ENCODE results near the gene LHX4.
"Not testable (repeated sequence)": the region's sequence is repeated elsewhere in the genome, so short reads cannot be mapped to it uniquely, and the experiment has no call there.

Gene LHX4

GRCh38 chr1:180198196-180198595 lies 31.9 kb upstream of the LHX4 start:
- DNase-seq: no peak

DNA sequence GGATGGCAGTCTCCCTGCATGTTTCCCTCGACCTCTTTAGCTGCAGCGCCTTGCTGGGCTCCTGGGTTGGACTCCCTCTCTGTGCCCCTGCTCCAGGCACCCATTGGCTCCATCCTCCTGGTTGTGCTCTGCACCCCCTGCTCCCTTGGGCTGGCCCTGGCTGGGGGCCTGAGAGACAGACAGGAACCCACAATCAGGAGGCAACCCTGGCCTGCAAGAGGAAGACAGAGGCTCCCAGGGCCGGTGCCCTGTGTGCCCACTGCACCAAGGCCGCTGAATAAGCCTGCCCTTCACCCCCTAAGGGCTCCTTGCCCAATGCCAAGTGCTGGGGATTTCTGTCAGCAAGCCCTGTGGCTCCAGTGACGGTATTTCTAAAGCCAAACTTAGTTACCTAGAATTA lies 31.5 kb upstream of the LHX4 start:
- DNase-seq: no peak

- DNase-seq: no peak
Observed at GRCh38 chr1:180199018-180199417, 31.0 kb upstream of the LHX4 start.

DNA sequence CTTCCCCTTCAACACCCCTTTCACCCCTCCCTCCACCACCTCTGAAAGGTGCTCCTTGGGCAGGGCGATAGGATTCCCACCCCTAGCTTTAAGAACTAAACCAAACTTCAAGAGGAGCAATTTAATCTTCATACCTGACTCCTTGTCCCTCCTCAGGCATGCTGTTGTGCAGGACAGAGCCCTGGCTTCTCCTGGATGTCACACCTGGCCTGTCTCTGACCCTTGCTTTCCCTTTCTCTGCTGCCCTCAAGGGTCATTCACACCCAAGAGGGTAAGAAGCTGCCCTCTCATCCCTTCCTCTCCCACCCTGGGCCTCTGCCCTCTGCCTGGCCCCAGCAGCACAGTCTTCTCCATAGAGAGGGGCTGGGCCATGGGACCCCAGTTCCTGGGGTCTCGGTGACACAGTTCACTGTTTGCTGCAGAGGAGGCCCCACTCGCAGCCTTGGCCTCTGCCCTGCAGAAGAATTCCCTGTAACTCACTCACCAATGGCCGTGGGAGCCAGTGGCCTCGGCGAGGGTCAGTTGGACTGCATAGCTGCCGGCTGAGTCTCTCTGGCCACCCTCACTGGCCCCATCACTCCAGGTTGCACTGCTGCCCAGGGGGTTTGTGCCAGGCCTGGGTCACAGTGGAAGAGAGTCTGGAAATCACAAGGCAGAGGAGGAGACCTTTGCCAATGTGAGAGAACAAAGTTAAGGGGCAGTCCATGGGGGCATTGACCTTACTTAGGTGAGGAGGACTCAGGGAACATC lies 28.4 kb upstream of the LHX4 start:
- DNase-seq: no peak

DNA sequence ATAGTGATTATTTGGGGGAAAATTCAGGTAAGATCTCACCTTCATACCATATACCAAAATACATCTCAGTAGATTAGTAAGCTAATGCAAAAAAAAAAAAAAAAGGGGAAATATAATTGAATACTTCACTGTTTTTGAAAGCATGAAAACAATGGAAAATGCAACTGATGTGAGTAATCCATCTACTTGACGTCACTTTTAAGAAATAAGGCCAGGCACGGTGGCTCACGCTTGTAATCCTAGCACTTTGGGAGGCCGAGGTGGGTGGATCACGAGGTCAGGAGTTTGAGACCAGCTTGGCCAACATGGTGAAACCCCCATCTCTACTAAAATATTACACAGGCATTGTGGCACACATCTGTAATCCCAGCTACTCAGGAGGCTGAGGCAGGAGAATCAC lies 27.5 kb upstream of the LHX4 start:
- not testable (repeated sequence) for DNase-seq

DNA sequence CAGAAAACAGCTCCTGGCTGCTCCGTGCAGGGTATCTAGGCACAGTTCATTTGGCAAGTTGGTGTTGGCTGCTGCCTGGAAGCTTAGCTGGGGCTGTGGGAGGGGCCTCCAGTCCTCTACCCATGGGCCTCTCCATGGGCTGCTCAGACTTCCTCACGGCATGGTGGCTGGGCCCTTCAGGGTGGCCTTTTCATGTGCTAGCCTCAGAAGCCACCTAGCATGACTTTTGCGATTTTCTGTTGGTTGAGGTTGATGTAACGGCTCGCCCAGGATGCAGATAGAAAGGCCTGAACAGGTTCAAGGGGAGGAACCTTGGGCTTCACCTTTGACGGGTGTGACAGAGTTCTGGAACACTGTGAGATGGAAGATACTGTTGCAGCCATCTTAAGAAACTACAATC lies 25.8 kb upstream of the LHX4 start:
- DNase-seq: no peak

- DNase-seq: no peak
Observed at GRCh38 chr1:180206581-180206980, 23.5 kb upstream of the LHX4 start.

GRCh38 chr1:180208264-180208663 lies 21.8 kb upstream of the LHX4 start:
- no peak for DNase-seq

DNA sequence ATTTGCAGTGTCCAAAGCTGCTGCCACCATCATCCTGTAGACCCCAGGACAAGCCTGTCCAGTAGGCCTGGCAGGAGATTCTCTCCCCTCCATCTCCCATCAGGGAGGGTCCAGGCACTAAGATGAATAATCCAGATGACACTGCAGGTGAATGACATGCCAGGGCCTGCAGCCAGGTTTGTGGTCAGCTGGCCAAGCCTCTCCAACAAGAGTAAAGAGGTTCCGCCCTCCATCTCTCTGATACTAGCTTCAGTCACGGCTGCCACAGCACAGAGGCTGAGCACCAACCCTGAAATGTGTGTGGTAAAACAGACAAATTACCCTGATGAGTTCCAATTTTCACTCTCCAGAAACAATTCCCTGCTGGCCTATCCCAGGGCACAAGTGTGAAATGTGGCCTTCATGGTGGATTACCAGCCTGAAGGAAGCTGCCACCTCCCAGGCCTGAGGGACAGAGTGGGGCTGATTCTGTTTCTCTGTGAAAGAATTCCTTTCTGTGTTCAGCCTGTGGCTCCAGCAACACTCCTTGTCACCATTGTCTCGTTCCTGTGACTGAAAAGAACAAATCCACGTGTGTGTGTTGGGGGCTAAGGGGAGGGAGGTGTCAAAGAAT lies 19.9 kb upstream of the LHX4 start:
- DNase-seq: no peak

- DNase-seq: no peak
Observed at GRCh38 chr1:180211156-180211859, 18.8 kb upstream of the LHX4 start.

DNA sequence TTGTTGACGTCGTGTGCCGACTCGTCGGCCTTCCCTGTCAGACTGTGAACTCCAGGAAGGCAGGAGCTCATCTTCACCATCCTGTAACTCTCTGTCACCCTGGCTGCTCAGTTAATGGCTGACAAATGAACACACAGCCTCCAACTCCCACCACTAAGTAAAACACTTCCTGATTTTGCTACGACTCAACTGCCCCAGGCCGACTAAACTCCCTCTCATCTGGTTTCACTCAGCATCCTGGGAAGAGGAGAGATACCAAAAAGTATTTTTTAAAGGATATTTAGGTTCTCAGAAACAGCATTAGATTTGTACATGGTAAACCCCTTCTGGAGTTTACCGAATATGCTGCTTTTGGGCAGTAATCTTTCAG lies 18.2 kb upstream of the LHX4 start:
- no peak for DNase-seq

DNA sequence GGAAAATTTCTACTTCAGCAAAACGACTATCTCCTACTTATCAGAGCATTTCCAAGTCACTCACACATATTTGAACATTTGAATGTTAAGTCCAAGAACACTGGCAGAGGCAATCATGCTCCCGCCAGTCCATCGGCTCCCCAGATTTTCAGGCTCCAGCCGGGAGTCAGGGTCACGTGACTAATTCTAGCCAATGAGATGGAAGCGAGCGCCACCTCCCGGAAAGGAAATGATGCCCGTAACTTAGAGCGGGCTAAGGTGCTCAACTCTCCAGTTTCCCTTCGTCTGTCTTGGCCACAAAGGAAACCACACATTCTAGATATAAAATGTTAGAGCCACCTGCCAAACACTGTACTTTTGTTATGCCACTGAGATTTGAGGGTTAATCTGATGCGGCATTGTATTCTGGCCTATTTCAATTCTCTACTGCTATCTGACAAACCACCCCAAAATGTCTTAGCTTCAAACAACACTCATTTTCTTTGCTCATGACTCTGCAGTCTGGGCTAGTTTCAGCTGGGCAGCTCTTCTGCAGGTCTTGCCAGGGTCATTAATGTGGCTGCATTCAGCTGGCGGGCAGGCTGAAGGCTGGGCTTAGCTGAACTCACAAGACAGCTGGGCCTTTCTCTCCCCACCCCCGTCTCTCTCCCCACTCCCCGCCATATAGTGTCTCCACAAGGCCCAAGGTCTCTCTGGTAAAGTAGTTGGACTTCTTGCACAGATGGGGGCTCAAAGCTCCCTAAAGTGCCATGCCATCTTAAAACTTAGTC lies 16.5 kb upstream of the LHX4 start:
- peak; percentile 58 for DNase-seq

DNA sequence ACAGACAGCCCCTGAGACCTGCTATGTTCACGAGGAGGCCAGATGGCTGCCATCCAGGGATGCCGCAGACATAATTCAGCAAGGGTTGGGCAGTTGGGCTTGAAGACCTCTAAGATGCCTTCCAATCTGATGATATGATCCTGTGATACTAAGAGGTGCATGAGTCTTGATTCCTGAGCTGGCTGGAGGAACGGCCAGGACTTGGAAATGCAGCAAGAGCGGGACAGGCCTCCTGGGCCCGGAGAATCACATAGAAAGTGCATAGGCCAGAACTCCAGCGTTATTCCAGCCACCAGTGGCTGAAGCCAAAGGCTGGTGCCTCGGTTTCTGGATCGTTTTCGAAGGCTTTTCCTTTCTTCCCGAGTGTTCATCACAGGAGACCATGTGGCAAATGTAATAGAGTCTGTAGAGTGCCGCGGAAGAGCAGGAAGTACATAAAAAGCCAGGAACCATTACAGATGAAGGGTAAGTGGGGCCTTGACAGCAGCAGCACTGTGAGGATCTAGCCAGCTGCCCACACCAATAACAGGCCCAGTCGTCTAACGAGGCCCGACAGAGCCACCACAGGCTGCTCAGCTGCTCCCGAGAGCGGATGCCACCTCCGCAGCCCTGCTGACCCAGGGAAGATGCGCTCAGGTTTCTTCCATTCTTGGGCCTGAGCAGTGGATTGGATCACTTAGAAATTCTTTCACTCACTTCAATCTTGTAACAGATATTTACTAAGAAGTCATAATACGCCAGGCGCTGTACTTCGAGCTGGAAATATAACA lies 14.0 kb upstream of the LHX4 start:
- no peak for DNase-seq

GRCh38 chr1:180217006-180217405 lies 13.1 kb upstream of the LHX4 start:
- DNase-seq: no peak

DNA sequence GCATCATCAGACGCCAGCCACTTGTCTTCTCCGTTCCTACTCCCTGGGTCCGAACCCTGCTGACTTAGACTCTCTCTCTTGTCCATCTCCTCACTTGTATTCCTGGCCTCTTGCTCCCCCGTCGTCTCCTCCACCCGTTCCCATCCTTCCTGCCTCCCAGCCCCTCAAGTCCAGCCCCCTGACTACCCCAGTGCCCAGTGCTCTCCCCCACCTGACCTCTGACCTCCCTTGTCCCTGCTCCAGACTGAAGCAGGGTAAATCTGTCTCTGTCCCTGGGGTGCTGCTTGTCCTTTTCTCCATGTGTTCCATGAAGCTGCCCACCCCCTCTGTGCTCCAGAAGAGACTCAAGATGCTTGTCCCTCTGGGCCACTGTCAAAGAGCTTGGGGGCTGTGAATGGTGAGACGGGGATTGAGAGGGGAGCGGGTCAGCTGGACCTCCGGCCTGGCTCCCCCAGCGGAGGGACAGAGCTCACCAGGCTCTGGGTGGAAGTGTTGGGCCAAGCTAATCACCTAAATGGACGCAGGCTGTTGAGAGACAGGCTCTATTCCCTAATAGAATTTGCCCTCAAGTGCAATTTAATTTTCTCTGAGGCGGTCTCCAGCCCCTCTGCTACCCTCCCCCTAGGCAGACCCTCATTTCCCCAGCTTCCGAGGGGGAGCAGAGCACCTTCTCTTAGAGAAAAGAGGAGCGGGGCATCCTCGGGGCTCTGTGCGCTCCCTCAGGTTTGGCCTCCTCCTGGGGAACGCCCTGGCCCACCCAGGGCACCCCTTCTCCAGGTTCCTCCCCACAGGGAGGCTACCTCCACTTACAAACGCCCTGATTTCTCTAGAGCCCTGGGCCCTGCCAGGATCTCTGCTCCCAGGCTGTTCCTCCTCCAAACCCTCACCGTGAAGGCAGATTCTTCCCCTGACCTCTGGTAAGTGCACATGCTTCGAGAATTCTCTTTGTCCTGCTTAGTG lies 11.0 kb upstream of the LHX4 start:
- no peak for DNase-seq

- no peak for DNase-seq
Observed at GRCh38 chr1:180219776-180220175, 10.3 kb upstream of the LHX4 start.

- no peak for DNase-seq
Observed at GRCh38 chr1:180221462-180221861, 8.6 kb upstream of the LHX4 start.

DNA sequence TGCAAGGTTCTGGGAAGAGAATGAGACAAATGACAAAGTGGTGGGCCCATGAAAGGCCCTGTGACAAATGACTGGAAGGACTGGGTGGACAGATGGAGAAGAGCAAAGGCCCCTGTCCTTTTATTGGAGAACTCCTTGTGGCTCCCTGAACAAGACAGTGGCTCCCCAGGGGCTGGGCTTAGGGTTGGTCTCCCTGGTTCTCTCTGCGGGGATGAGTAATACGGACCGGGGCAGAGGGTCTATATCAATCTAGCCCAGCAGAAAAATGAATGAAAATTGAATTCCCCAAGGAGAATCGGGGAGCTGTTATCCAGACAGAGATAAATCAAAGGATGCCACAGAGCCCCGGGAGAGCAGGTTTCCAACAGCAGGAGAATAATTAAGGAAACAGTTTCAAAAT lies 5.2 kb upstream of the LHX4 start:
- no peak for DNase-seq

- no peak for DNase-seq
Observed at GRCh38 chr1:180225403-180225802, 4.7 kb upstream of the LHX4 start.

- DNase-seq: no peak
Observed at GRCh38 chr1:180227861-180228647, 2.0 kb upstream of the LHX4 start.

Measured in CD4-positive, alpha-beta T cell treated with Interleukin-17A for 1 hour (primary cell).